Measurements from ENCODE around the gene DYNLRB2.

DYNLRB2 gene

DNA sequence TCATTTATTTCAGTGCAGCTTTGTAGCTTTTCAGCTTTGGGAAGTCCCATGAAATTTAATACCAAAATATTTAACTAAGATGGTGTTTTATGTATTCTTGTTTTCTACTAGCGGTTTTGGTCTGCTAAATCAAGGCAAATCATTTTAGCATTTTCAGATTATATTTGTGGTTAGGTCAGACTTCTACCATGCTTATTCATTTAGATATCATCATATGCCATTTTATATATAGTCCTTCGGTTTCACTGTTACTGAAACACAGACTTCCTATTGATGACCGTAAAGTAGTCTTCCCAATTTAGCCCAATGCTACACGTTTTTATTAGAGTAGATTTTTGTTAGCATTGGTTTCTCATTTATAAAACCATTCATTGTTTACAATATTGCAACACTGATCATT is 5.5 kb downstream of the DYNLRB2 start:
- no peak overlapping the region for H3K4me3 ChIP-seq (ENCODE audit: low read length)
- TF ChIP-seq, protein P1, sequence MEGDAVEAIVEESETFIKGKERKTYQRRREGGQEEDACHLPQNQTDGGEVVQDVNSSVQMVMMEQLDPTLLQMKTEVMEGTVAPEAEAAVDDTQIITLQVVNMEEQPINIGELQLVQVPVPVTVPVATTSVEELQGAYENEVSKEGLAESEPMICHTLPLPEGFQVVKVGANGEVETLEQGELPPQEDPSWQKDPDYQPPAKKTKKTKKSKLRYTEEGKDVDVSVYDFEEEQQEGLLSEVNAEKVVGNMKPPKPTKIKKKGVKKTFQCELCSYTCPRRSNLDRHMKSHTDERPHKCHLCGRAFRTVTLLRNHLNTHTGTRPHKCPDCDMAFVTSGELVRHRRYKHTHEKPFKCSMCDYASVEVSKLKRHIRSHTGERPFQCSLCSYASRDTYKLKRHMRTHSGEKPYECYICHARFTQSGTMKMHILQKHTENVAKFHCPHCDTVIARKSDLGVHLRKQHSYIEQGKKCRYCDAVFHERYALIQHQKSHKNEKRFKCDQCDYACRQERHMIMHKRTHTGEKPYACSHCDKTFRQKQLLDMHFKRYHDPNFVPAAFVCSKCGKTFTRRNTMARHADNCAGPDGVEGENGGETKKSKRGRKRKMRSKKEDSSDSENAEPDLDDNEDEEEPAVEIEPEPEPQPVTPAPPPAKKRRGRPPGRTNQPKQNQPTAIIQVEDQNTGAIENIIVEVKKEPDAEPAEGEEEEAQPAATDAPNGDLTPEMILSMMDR (conservative IDR thresholded peaks at IDR 0.05; ENCODE audit: low read depth, low read length): no peak

GRCh38 chr16:80547145-80547544 is 6.4 kb downstream of the DYNLRB2 start:
- no peak overlapping the region for H3K4me3 ChIP-seq (ENCODE audit: low read length)
- TF ChIP-seq, protein P1 (conservative IDR thresholded peaks at IDR 0.05; ENCODE audit: low read depth, low read length): no peak

More for the DNA sequence above, 5.5 kb downstream of the DYNLRB2 start:
- DNase-seq (ENCODE audit: low read depth): no peak

DNA sequence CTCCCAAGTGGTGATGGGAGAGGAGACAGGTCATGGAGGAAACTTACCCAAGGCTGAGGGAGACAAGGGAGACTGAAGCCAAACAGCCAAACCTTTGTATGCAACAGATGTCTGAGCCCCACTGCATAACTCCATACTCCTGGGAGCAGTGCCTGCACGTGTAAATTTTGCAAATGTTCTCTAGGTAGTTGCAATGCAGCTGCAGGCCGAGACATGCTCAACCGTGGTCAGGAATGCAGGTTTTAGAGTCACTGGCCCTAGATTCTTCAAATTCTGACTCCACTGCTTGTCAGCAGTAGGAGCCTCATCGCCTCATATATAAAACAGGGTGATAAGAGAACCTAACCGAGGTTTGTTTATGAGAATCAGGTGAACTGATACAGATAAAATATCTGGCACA is 11.5 kb downstream of the DYNLRB2 start:
- TF ChIP-seq, protein P1 (conservative IDR thresholded peaks at IDR 0.05; ENCODE audit: low read depth, low read length): no peak
- no peak overlapping the region for H3K4me3 ChIP-seq (ENCODE audit: low read length)
- DNase-seq (ENCODE audit: low read depth): no peak

More at GRCh38 chr16:80547145-80547544, 6.4 kb downstream of the DYNLRB2 start:
- DNase-seq (ENCODE audit: low read depth): no peak

- TF ChIP-seq, protein P1 (conservative IDR thresholded peaks at IDR 0.05; ENCODE audit: low read depth, low read length): no peak
- DNase-seq (ENCODE audit: low read depth): no peak
- H3K4me3 ChIP-seq (ENCODE audit: low read length): no peak overlapping the region
These were observed 13.2 kb downstream of the DYNLRB2 start for GRCh38 chr16:80554033-80554432.

DNA sequence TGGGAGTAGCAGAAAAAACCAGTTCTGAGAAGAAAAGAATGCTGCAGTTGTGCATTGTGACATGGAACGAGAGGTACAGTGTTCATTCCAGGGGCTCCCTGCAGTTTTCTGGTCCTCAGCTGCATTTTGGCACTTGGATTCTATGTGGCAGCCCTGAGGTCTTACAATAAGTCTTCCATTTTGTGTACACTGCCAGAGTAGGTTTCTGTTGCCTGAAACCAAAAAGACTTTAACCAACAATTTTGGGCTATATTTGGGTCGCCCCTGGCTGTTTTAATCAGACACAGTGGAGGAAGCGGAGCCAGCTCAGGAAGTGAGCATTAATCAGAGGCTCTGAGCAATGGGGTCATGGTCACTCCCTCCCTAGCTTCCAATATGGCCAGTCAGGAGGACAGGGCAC is 15.7 kb downstream of the DYNLRB2 start:
- TF ChIP-seq, protein P1 (conservative IDR thresholded peaks at IDR 0.05; ENCODE audit: low read depth, low read length): no peak
- H3K4me3 ChIP-seq (ENCODE audit: low read length): no peak overlapping the region
- no peak for DNase-seq (ENCODE audit: low read depth)

GRCh38 chr16:80557037-80557436 is 16.2 kb downstream of the DYNLRB2 start:
- TF ChIP-seq, protein P1 (conservative IDR thresholded peaks at IDR 0.05; ENCODE audit: low read depth, low read length): no peak
- H3K4me3 ChIP-seq (ENCODE audit: low read length): no peak overlapping the region

GRCh38 chr16:80559369-80559768 is 18.6 kb downstream of the DYNLRB2 start:
- H3K4me3 ChIP-seq (ENCODE audit: low read length): no peak overlapping the region
- TF ChIP-seq, protein P1 (conservative IDR thresholded peaks at IDR 0.05; ENCODE audit: low read depth, low read length): no peak
- DNase-seq (ENCODE audit: low read depth): no peak

More at GRCh38 chr16:80557037-80557436, 16.2 kb downstream of the DYNLRB2 start:
- DNase-seq (ENCODE audit: low read depth): no peak
